Spleen (tissue), 7 donors: ENCODE measurements around the gene CEP112.

Experiments used
- POLR2A ChIP-seq, 3 donors: fragments of 450-650 bp; IDR thresholded peaks; one replicate each; pipeline ENCODE4 v1.5.1; 2017; ENCODE audit warnings: antibody characterized with exemption in 3 of 3, mild to moderate bottlenecking in 1 of 3
- TF ChIP-seq, protein P1 (sequence below), 11 experiments: fragments of 200-600 bp in 7 of 11; fragments of 450-650 bp in 4 of 11; sonication (generic) in 4 of 11; IDR thresholded peaks in 8 of 11; conservative IDR thresholded peaks in 3 of 11; 1 replicate in 7 of 11; 2 replicates in 4 of 11; pipeline versions ENCODE4 v1.4.0 to v1.8.0; 2016 to 2021; ENCODE audit warnings: antibody characterized with exemption in 11 of 11, inconsistent platforms in 4 of 11, mild to moderate bottlenecking in 1 of 11
- donor health status: DM: no; HTN: no; CAD: no; lungs with moderate emphysema.
- donor health status: DM: no; HTN: no; CAD: no.
- donor health status: DM: no; HTN: no; CAD: no.

DNA sequence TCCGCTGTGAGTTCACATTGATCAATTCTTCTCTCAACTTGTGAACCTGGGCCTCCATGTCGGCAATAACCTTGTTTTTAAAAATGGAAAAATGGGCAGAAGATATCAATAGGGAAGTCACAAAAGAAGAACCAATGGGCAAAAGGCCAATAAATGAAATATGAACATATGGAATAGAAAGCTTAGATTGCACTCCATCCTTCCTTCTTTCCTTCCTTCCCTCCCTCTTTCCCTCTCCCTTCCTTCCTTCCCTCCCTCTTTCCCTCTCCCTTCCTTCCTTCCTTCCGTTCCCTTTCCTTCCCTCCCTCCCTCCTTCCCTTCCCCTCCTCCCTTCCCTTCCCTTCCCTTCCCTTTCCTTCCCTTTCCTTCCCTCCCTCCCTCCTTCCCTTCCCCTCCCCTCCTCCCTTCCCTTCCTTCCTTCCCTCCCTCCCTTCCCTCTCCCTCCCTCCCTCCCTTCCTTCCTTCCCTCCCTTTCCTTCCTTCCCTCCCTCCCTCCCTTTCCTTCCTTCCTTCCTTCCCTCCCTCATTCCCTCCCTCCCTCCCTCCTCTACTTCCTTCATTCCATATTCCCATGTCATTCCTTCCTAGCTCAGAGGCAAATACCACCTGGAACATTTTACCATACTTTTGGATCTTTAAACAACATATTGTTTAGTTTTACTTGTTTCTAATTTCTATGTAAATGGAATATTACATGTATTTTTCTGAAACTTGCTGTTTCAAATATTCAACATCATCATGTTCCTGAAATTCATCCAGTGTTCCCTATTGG, 339.8 kb downstream of the CEP112 start:
- TF ChIP-seq, protein P1, sequence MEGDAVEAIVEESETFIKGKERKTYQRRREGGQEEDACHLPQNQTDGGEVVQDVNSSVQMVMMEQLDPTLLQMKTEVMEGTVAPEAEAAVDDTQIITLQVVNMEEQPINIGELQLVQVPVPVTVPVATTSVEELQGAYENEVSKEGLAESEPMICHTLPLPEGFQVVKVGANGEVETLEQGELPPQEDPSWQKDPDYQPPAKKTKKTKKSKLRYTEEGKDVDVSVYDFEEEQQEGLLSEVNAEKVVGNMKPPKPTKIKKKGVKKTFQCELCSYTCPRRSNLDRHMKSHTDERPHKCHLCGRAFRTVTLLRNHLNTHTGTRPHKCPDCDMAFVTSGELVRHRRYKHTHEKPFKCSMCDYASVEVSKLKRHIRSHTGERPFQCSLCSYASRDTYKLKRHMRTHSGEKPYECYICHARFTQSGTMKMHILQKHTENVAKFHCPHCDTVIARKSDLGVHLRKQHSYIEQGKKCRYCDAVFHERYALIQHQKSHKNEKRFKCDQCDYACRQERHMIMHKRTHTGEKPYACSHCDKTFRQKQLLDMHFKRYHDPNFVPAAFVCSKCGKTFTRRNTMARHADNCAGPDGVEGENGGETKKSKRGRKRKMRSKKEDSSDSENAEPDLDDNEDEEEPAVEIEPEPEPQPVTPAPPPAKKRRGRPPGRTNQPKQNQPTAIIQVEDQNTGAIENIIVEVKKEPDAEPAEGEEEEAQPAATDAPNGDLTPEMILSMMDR (IDR thresholded peaks at IDR 0.05 in 8 of 11, conservative IDR thresholded peaks at IDR 0.05 in 3 of 11): no peak
- no peak for TF ChIP-seq POLR2A (IDR thresholded peaks at IDR 0.05)
